Mesothelial cell of epicardium (in vitro differentiated cells): ENCODE data around the gene PRR29. TPM values are rescaled to one million over a fixed set of nuclear protein-coding genes. Genes with fewer than 3 reads are reported as not detected.
A peak's percentile ranks its signal among the peaks of the same experiment; 100 is the strongest.

Source experiments
- DNase-seq, 2 experiments: peaks; one replicate each; pipeline ENCODE4 v3.0.0; 2021; ENCODE audit warnings: low spot score in 2 of 2; ENCODE audit not compliant: unreplicated experiment in 2 of 2
- H3K27ac Mint-ChIP-seq: 2 replicates; pipeline ENCODE4 v1.8.0; 2021; ENCODE audit warnings: mixed read lengths
- H3K27me3 Mint-ChIP-seq: 2 replicates; pipeline ENCODE4 v1.8.0; 2021; ENCODE audit warnings: low read depth, mixed read lengths
- H3K36me3 Mint-ChIP-seq: 2 replicates; pipeline ENCODE4 v1.8.0; 2021; ENCODE audit warnings: mixed read lengths
- H3K4me1 Mint-ChIP-seq: 2 replicates; pipeline ENCODE4 v1.8.0; 2021; ENCODE audit warnings: mixed read lengths
- H3K4me3 Mint-ChIP-seq: 2 replicates; pipeline ENCODE4 v1.8.0; 2021; ENCODE audit warnings: mild to moderate bottlenecking, moderate library complexity, mixed read lengths
- H3K9me3 Mint-ChIP-seq: 2 replicates; pipeline ENCODE4 v1.8.0; 2021; ENCODE audit warnings: mixed read lengths
- total RNA-seq: library from RNA; stranded (reverse); gene quantifications from 3 replicates; pipeline ENCODE4 v1.2.1, GENCODE V29; 2021
- TF ChIP-seq, protein P1 (sequence below): fragments of 200-600 bp; sonication (generic); IDR thresholded peaks from one replicate; pipeline ENCODE4 v1.5.0; 2021; ENCODE audit warnings: antibody characterized with exemption; ENCODE audit not compliant: unreplicated experiment

Gene PRR29
- total RNA-seq, 1 donor from 2014 or later: 2.0 TPM

DNA sequence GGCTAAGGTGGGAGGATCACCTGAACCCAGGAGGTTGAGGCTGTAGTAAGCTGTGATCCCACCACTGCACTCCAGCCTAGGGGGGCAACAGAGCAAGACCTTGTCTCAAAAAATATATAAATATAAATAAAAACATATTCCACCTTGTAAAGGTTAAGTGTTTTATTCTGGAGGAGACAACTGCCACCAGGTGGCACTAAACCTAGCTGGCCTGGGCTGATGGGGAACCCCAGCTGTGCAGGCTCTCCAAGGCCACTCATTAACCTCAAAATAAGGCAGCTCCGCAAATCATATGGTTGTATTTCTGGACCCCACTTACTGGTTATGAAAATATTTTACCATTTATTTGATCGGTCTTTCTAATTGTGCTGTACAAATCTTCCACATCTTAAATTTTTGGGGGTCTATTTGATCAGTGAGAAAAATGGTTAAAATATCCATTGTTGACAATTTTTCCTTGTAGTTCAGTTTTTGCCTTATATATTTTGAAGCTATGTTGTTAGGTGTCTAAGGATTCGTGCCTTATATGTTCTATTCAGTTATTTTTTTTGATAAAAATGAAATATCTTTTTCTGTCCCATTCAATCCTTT lies 30.8 kb downstream of the PRR29 start:
- Mint-ChIP-seq H3K4me1 (peaks cover 5% of the 10 kb centered on the region), H3K27me3 (peaks cover 4% of the 10 kb centered on the region), H3K9me3 (no peaks in the 10 kb centered on the region), H3K36me3 (no peaks in the 10 kb centered on the region), H3K27ac (no peak overlapping the region), H3K4me3 (no peak overlapping the region)
- TF ChIP-seq, protein P1, sequence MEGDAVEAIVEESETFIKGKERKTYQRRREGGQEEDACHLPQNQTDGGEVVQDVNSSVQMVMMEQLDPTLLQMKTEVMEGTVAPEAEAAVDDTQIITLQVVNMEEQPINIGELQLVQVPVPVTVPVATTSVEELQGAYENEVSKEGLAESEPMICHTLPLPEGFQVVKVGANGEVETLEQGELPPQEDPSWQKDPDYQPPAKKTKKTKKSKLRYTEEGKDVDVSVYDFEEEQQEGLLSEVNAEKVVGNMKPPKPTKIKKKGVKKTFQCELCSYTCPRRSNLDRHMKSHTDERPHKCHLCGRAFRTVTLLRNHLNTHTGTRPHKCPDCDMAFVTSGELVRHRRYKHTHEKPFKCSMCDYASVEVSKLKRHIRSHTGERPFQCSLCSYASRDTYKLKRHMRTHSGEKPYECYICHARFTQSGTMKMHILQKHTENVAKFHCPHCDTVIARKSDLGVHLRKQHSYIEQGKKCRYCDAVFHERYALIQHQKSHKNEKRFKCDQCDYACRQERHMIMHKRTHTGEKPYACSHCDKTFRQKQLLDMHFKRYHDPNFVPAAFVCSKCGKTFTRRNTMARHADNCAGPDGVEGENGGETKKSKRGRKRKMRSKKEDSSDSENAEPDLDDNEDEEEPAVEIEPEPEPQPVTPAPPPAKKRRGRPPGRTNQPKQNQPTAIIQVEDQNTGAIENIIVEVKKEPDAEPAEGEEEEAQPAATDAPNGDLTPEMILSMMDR: peak; percentile 71
- peak in 1 of 2 experiments; percentile 67 for DNase-seq

DNA sequence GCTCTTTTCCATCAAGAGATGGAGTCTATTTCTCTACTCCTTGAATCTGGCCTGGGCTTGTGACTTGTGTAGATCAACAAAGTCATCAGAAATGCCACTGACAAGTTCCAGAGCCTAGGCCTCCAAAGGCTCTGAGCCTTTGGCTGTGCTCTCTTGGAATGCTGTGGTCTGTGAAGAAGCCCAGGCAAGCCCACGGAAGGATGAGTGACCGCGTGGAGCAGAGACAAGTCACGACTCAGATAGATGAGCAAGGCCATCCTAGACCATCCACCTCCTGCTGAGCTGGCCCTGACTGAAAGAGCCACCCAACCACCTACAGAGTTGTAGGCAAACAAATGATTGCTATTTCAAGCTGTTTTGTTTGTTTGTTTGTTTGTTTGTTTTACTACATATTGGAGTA lies 33.9 kb downstream of the PRR29 start:
- Mint-ChIP-seq H3K4me3 (no peak overlapping the region), H3K27ac (no peak overlapping the region), H3K4me1 (no peaks in the 10 kb centered on the region), H3K27me3 (no peaks in the 10 kb centered on the region), H3K9me3 (no peaks in the 10 kb centered on the region), H3K36me3 (no peaks in the 10 kb centered on the region)
- TF ChIP-seq, protein P1: no peak
- DNase-seq: no peak

DNA sequence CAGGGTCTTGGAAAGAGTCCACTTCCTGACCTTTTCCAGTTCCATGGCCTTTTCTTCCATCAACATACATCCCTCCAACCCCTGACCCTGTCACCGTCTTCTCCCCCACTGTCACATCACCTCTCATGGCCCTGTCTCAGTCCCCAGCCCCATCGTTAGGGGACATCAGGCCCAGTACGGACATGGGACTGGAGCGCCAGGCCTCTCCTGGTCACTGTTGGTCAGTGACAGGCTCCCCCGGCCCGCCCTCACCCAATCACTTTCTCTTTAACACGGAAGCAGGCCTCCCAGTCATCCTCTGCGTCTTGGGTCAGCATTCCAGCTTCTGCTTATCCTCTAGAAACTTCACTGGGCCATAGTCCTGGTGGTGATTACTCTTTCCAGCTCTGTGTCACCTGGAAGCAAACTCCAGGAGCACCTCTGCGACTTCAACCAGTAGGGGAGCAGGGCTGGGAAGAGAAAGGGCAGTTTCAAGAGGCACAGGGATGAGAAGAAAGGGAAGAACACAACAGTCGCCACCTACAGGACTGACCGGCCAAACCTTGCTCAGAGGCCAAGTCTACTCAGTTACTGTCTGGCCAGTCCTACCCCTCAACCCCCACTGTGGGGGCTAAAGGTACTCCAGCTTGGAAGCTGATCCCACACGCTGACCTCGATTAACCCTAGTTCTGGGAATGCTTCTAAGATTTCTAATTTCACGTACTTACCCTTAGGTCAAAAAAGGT lies 38.2 kb downstream of the PRR29 start:
- peaks cover 2% of the 10 kb centered on the region for H3K36me3 Mint-ChIP-seq
- H3K27me3 Mint-ChIP-seq: no peaks in the 10 kb centered on the region
- H3K4me1 Mint-ChIP-seq: no peaks in the 10 kb centered on the region
- TF ChIP-seq, protein P1: no peak
- no peak for DNase-seq
- H3K27ac Mint-ChIP-seq: no peak overlapping the region
- H3K4me3 Mint-ChIP-seq: no peak overlapping the region
- H3K9me3 Mint-ChIP-seq: no peaks in the 10 kb centered on the region

DNA sequence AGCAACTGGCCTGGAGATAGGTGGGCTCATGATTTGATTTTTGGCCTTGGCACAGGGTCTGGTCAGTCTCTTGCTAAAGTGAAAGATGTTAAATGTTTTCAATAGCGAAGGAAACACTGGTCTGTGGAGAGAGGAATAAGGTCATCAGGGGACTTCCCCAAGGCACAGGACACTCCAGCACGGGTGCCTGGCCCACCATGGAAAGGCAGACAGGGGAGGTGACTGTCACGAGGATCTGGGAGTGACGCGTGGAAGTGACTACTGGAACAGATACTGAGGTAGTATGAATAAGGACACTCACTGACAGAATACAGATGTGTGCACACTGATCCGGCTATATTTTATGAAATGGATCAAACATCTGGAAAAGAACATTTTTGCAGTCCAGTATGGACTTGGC lies 39.0 kb downstream of the PRR29 start:
- no peaks in the 10 kb centered on the region for H3K9me3 Mint-ChIP-seq

DNA sequence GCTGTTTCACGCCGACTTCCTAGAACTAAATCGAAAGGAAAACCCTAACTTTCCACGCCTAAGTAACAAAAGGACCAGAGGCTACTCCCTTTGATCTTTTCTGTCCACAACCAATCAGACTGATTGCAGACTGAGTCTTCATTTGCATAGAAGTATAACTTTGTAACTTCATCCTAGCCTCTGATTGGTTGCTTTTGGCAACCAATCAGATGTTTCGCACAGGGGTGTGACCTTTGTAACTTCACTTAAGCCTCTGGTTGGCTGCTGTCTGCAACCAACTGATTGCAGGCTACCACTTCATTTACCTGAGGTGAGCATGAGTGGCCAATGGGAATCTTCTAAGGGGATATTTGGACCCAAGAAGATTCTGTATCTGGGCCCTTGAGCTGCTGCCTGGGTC lies 39.7 kb downstream of the PRR29 start:
- Mint-ChIP-seq H3K4me1 (no peaks in the 10 kb centered on the region), H3K27me3 (no peaks in the 10 kb centered on the region), H3K9me3 (no peaks in the 10 kb centered on the region), H3K4me3 (no peak overlapping the region), H3K27ac (no peak overlapping the region), H3K36me3 (peaks cover 5% of the 10 kb centered on the region)
- no peak for DNase-seq
- TF ChIP-seq, protein P1: no peak

More for the DNA sequence above, 39.0 kb downstream of the PRR29 start:
- H3K27ac Mint-ChIP-seq: no peak overlapping the region
- no peaks in the 10 kb centered on the region for H3K27me3 Mint-ChIP-seq
- no peaks in the 10 kb centered on the region for H3K4me1 Mint-ChIP-seq
- no peak overlapping the region for H3K4me3 Mint-ChIP-seq
- no peak for DNase-seq
- peaks cover 5% of the 10 kb centered on the region for H3K36me3 Mint-ChIP-seq
- TF ChIP-seq, protein P1: no peak
